Measurements from ENCODE around the gene PPP3CB.

DNA sequence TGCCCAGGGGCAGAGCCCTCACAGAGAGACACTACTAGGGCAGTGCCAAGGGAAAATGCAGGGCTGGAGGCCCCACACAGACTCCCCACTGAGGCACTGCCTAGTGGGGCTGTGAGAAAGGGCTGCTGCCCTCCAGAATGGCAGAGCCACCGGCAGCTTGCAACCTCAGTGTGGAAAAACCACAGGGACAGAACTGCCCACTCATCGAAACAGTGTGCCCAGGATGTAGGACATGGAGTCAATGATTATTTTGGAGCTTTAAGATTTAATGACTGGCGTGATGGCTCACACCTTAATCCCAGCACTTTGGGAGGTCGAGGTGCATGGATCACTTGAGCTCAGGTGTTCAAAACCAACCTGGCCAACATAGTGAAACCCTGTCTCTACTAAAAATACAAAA, 34.9 kb downstream of the PPP3CB start:
- TF ChIP-seq POLR2A (IDR thresholded peaks at IDR 0.05; ENCODE audit: low read length) (no peak), GATA1 (IDR thresholded peaks at IDR 0.05; ENCODE audit: low read depth, low read length) (no peak)
